GM23338 (cell line): ENCODE results near the gene ANKRD23. TPM values are rescaled to one million over a fixed set of nuclear protein-coding genes. Genes with fewer than 3 reads are reported as not detected.

Experiments used
- ATAC-seq: fragments of 200-7000 bp; cut with Tn5 transposase; 3 replicates; pipeline ENCODE4 v1.9.1; 2020
- DNase-seq: peaks from one replicate; pipeline ENCODE4 v3.0.0-alpha.2; 2015; ENCODE audit warnings: low spot score
- H2AFZ ChIP-seq: fragments of 200-600 bp; sonication (generic); 2 replicates; pipeline ENCODE4 v1.8.0; 2016; ENCODE audit warnings: antibody characterized with exemption, mild to moderate bottlenecking, moderate library complexity
- H3F3A ChIP-seq: fragments of 200-600 bp; sonication (generic); replicated peaks from 2 replicates; pipeline ENCODE4 v1.8.0; 2017; ENCODE audit warnings: antibody characterized with exemption, mixed run types, low read depth
- H3K27ac ChIP-seq: fragments of 200-600 bp; sonication (generic); 2 replicates; pipeline ENCODE4 v1.6.1; 2016; ENCODE audit warnings: low read depth
- H3K27me3 ChIP-seq: fragments of 200-600 bp; sonication (generic); 2 replicates; pipeline ENCODE4 v1.8.0; 2016; ENCODE audit warnings: mild to moderate bottlenecking, mixed run types, moderate library complexity; ENCODE audit not compliant: insufficient read depth
- H3K36me3 ChIP-seq: fragments of 200-600 bp; sonication (generic); 2 replicates; pipeline ENCODE4 v1.8.0; 2016; ENCODE audit warnings: mild to moderate bottlenecking; ENCODE audit not compliant: insufficient read depth
- H3K4me1 ChIP-seq: fragments of 200-600 bp; sonication (generic); 2 replicates; pipeline ENCODE4 v1.8.0; 2016; ENCODE audit warnings: mild to moderate bottlenecking, moderate library complexity; ENCODE audit not compliant: insufficient read depth
- H3K4me2 ChIP-seq: fragments of 200-600 bp; sonication (generic); 2 replicates; pipeline ENCODE4 v1.7.1; 2017; ENCODE audit warnings: mixed run types
- H3K4me3 ChIP-seq: fragments of 200-600 bp; sonication (generic); 2 replicates; pipeline ENCODE4 v1.6.1; 2016; ENCODE audit warnings: mixed run types
- H3K79me2 ChIP-seq: fragments of 200-600 bp; sonication (generic); replicated peaks from 2 replicates; pipeline ENCODE4 v1.8.0; 2017; ENCODE audit warnings: mild to moderate bottlenecking; ENCODE audit not compliant: insufficient read depth
- H3K9me2 ChIP-seq: fragments of 200-600 bp; sonication (generic); 2 replicates; pipeline ENCODE4 v1.8.0; 2017; ENCODE audit not compliant: insufficient read depth
- H4K20me1 ChIP-seq: fragments of 200-600 bp; sonication (generic); replicated peaks from 2 replicates; pipeline ENCODE4 v1.8.0; 2017; ENCODE audit warnings: mild to moderate bottlenecking; ENCODE audit not compliant: insufficient read depth
- H3K27ac Mint-ChIP-seq: 2 replicates; pipeline ENCODE4 v1.8.0; 2020; ENCODE audit warnings: inconsistent platforms, mild to moderate bottlenecking, moderate library complexity, mixed read lengths
- H3K27me3 Mint-ChIP-seq: 3 replicates; pipeline ENCODE4 v1.8.0; 2022; ENCODE audit warnings: low read depth, mild to moderate bottlenecking, moderate library complexity, mixed read lengths, inconsistent platforms; ENCODE audit not compliant: insufficient read depth, poor library complexity
- H3K36me3 Mint-ChIP-seq: 3 replicates; pipeline ENCODE4 v1.8.0; 2021; ENCODE audit warnings: low read depth, mild to moderate bottlenecking, inconsistent platforms, moderate library complexity, mixed read lengths
- H3K4me1 Mint-ChIP-seq: 3 replicates; pipeline ENCODE4 v1.8.0; 2020; ENCODE audit warnings: mild to moderate bottlenecking, inconsistent platforms, mixed read lengths
- H3K4me3 Mint-ChIP-seq: 3 replicates; pipeline ENCODE4 v1.8.0; 2021; ENCODE audit warnings: moderate library complexity, mild to moderate bottlenecking, inconsistent platforms, mixed read lengths
- H3K9me3 Mint-ChIP-seq: 3 replicates; pipeline ENCODE4 v1.8.0; 2020; ENCODE audit warnings: moderate library complexity, mild to moderate bottlenecking, inconsistent platforms, mixed read lengths
- CREB1 ChIP-seq: fragments of 250-450 bp; sonication (Bioruptor Pico); IDR thresholded peaks from 2 replicates; pipeline ENCODE4 v1.5.0; 2020; ENCODE audit warnings: low read depth, mild to moderate bottlenecking, moderate library complexity
- CTCF ChIP-seq, 2 experiments: fragments of 200-600 bp in 1 of 2; sonication (generic) in 1 of 2; conservative IDR thresholded peaks; 2 replicates each; pipeline versions ENCODE4 v1.5.1 to v1.6.1; 2016 to 2017; ENCODE audit warnings: antibody characterized with exemption in 2 of 2, low read depth in 2 of 2, mild to moderate bottlenecking in 2 of 2, moderate library complexity in 1 of 2
- ETS1 ChIP-seq: IDR thresholded peaks from 2 replicates; pipeline ENCODE4 v1.6.1; 2016; ENCODE audit warnings: antibody characterized with exemption
- EZH2 ChIP-seq: fragments of 200-600 bp; sonication (generic); IDR thresholded peaks from one replicate; pipeline ENCODE4 v1.8.0; 2017; ENCODE audit warnings: antibody characterized with exemption, mild to moderate bottlenecking, low read depth; ENCODE audit not compliant: unreplicated experiment
- EZH2phosphoT487 ChIP-seq: fragments of 200-600 bp; sonication (generic); IDR thresholded peaks from one replicate; pipeline ENCODE4 v1.8.1; 2018; ENCODE audit warnings: antibody characterized with exemption; ENCODE audit not compliant: unreplicated experiment
- JUNB ChIP-seq: IDR thresholded peaks from one replicate; pipeline ENCODE4 v1.6.1; 2016; ENCODE audit warnings: antibody characterized with exemption; ENCODE audit not compliant: unreplicated experiment
- NANOG ChIP-seq: IDR thresholded peaks from 2 replicates; pipeline ENCODE4 v1.6.1; 2016; ENCODE audit warnings: antibody characterized with exemption, borderline replicate concordance
- POLR2AphosphoS5 ChIP-seq: IDR thresholded peaks from 2 replicates; pipeline ENCODE4 v1.6.1; 2016; ENCODE audit warnings: antibody characterized with exemption, low read depth
- STAT1 ChIP-seq: IDR thresholded peaks from one replicate; pipeline ENCODE4 v1.6.1; 2016; ENCODE audit warnings: antibody characterized with exemption; ENCODE audit not compliant: unreplicated experiment
- ZNF114 ChIP-seq: fragments of 250-450 bp; sonication (Bioruptor Pico); IDR thresholded peaks from 2 replicates; pipeline ENCODE4 v1.5.0; 2020; ENCODE audit warnings: mild to moderate bottlenecking, moderate library complexity
- ZNF331 ChIP-seq: fragments of 250-450 bp; sonication (Bioruptor Pico); IDR thresholded peaks from 2 replicates; pipeline ENCODE4 v1.5.0; 2020; ENCODE audit warnings: low read depth, mild to moderate bottlenecking, moderate library complexity
- ZNF462 ChIP-seq: fragments of 250-450 bp; sonication (Bioruptor Pico); IDR thresholded peaks from 2 replicates; pipeline ENCODE4 v1.5.0; 2020; ENCODE audit warnings: mild to moderate bottlenecking, moderate library complexity
- polyA plus RNA-seq: library from polyadenylated mRNA; unstranded; fragments of >200 nt; fragmentation: Nextera tagmentation; extraction: Ambion mirVana; gene quantifications from 2 replicates; pipeline ENCODE4 v1.2.1, GENCODE V29; 2016
- total RNA-seq: library from RNA; depleted of rRNA; stranded (reverse); fragments of >200 nt; shearing (Covaris generic); gene quantifications from 2 replicates; pipeline ENCODE4 v1.2.3, GENCODE V29; 2014
- TF ChIP-seq, protein P1 (sequence below): IDR thresholded peaks from one replicate; pipeline ENCODE4 v1.6.1; 2018; ENCODE audit warnings: antibody characterized with exemption; ENCODE audit not compliant: unreplicated experiment

The ANKRD23 gene
- total and polyA plus RNA-seq, 2 experiments from 2014 or later: 4.0 to 5.0 TPM

- ATAC-seq (no peak), DNase-seq (no peak)
- Histone ChIP-seq H3K9me2 (no peaks in the 10 kb centered on the region), H4K20me1 (no peaks in the 10 kb centered on the region), H3K4me2 (no peak overlapping the region), H2AFZ (no peak overlapping the region), H3K36me3 (no peaks in the 10 kb centered on the region), H3K4me1 (no peaks in the 10 kb centered on the region), H3K27ac (no peak overlapping the region), H3K79me2 (no peaks in the 10 kb centered on the region), H3K27me3 (no peaks in the 10 kb centered on the region), H3F3A (no peaks in the 10 kb centered on the region; the same call in 1 of the 2 replicates), H3K4me3 (no peak overlapping the region)
- Mint-ChIP-seq H3K36me3 (no peaks in the 10 kb centered on the region), H3K27ac (no peak overlapping the region), H3K4me1 (no peaks in the 10 kb centered on the region), H3K4me3 (no peak overlapping the region), H3K27me3 (peaks cover 5% of the 10 kb centered on the region), H3K9me3 (no peaks in the 10 kb centered on the region)
- no peak for TF ChIP-seq NANOG
- TF ChIP-seq ZNF331 (CRISPR knock-in tag): no peak
- no peak for TF ChIP-seq POLR2AphosphoS5
- TF ChIP-seq CREB1 (CRISPR knock-in tag): no peak
- TF ChIP-seq, protein P1, sequence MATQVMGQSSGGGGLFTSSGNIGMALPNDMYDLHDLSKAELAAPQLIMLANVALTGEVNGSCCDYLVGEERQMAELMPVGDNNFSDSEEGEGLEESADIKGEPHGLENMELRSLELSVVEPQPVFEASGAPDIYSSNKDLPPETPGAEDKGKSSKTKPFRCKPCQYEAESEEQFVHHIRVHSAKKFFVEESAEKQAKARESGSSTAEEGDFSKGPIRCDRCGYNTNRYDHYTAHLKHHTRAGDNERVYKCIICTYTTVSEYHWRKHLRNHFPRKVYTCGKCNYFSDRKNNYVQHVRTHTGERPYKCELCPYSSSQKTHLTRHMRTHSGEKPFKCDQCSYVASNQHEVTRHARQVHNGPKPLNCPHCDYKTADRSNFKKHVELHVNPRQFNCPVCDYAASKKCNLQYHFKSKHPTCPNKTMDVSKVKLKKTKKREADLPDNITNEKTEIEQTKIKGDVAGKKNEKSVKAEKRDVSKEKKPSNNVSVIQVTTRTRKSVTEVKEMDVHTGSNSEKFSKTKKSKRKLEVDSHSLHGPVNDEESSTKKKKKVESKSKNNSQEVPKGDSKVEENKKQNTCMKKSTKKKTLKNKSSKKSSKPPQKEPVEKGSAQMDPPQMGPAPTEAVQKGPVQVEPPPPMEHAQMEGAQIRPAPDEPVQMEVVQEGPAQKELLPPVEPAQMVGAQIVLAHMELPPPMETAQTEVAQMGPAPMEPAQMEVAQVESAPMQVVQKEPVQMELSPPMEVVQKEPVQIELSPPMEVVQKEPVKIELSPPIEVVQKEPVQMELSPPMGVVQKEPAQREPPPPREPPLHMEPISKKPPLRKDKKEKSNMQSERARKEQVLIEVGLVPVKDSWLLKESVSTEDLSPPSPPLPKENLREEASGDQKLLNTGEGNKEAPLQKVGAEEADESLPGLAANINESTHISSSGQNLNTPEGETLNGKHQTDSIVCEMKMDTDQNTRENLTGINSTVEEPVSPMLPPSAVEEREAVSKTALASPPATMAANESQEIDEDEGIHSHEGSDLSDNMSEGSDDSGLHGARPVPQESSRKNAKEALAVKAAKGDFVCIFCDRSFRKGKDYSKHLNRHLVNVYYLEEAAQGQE: no peak
- TF ChIP-seq CTCF (conservative IDR thresholded peaks at IDR 0.05; ENCODE audit: low read depth in 2 of 2): no peak
- no peak for TF ChIP-seq ZNF114 (CRISPR knock-in tag)
- TF ChIP-seq STAT1: no peak
- no peak for TF ChIP-seq EZH2phosphoT487
- no peak for TF ChIP-seq ZNF462
- TF ChIP-seq EZH2: no peak
- TF ChIP-seq ETS1: no peak
- TF ChIP-seq JUNB: no peak
These were observed 44.8 kb downstream of the ANKRD23 start for GRCh38 chr2:96798733-96799622.
